B cell (primary cell): Measurements from ENCODE around the gene TMBIM4. TPM values are rescaled to one million over a fixed set of nuclear protein-coding genes. Genes with fewer than 3 reads are reported as not detected.

Experiments
- ATAC-seq: fragments of 200-7000 bp; cut with Tn5 transposase; one replicate; pipeline ENCODE4 v1.10.0; 2021; ENCODE audit warnings: low read depth, mild to moderate bottlenecking, moderate number of reproducible peaks, moderate library complexity
- CTCF ChIA-PET: fragments of 350-600 bp; sonication (Branson Sonifier 250); formaldehyde crosslinking; loops from one replicate; lab custom pipeline; 2021; ENCODE audit warnings: antibody characterized with exemption, inconsistent platforms; lab: Charles Lee
- POLR2A ChIA-PET: fragments of 350-600 bp; sonication (Branson Sonifier 250); formaldehyde crosslinking; loops from one replicate; lab custom pipeline; 2021; ENCODE audit warnings: antibody characterized with exemption; lab: Charles Lee
- DNase-seq: peaks from one replicate; pipeline ENCODE4 v3.0.0; 2013
- H2AFZ ChIP-seq: 2 replicates; pipeline ENCODE4 v1.6.1; 2012; ENCODE audit warnings: mild to moderate bottlenecking, low read depth, low read length; ENCODE audit not compliant: insufficient read depth, poor library complexity, severe bottlenecking
- H3K27ac ChIP-seq, 2 donors: 1 replicate in 1 of 2; 2 replicates in 1 of 2; pipeline ENCODE4 v1.5.1; 2012 to 2013; ENCODE audit warnings: low read length in 2 of 2, mild to moderate bottlenecking in 2 of 2, moderate library complexity in 1 of 2
- H3K27me3 ChIP-seq, 4 experiments: fragments of 200-600 bp in 1 of 4; sonication (generic) in 1 of 4; replicated peaks in 1 of 4; 1 replicate in 2 of 4; 2 replicates in 2 of 4; pipeline versions ENCODE4 v1.6.1 to v1.7.0; 2013 to 2016; ENCODE audit warnings: low read length in 3 of 4, mild to moderate bottlenecking in 2 of 4, mixed read lengths in 1 of 4, moderate library complexity in 1 of 4; ENCODE audit not compliant: insufficient read depth in 4 of 4, control insufficient read depth in 3 of 4; ENCODE audit errors: control extremely low read depth in 1 of 4
- H3K36me3 ChIP-seq, 2 experiments: replicated peaks in 1 of 2; 1 replicate in 1 of 2; 2 replicates in 1 of 2; pipeline versions ENCODE4 v1.6.1 to v1.7.1; 2013; ENCODE audit warnings: low read length in 1 of 2; ENCODE audit not compliant: insufficient read depth in 2 of 2, control insufficient read depth in 1 of 2; ENCODE audit errors: control extremely low read depth in 1 of 2, extremely low read depth in 1 of 2
- H3K4me1 ChIP-seq, 2 donors: fragments of 200-600 bp in 1 of 2; sonication (generic) in 1 of 2; 1 replicate in 1 of 2; 2 replicates in 1 of 2; pipeline versions ENCODE4 v1.5.1 to v1.6.1; 2013 to 2017; ENCODE audit warnings: low read length in 2 of 2; ENCODE audit not compliant: control insufficient read depth in 2 of 2, insufficient read depth in 2 of 2
- H3K4me2 ChIP-seq: replicated peaks from 2 replicates; pipeline ENCODE3; 2012; ENCODE audit warnings: mild to moderate bottlenecking, low read depth, low read length; ENCODE audit not compliant: poor library complexity, severe bottlenecking
- H3K4me3 ChIP-seq, 5 experiments: fragments of 200-600 bp in 1 of 5; sonication (generic) in 1 of 5; 1 replicate in 3 of 5; 2 replicates in 2 of 5; pipeline versions ENCODE4 v1.5.1 to v1.7.0; 2011 to 2016; ENCODE audit warnings: low read length in 4 of 5, mild to moderate bottlenecking in 4 of 5, low read depth in 2 of 5, control low read depth in 1 of 5, moderate library complexity in 1 of 5; ENCODE audit not compliant: insufficient read depth in 1 of 5; ENCODE audit errors: control extremely low read depth in 1 of 5, extremely low read depth in 1 of 5
- H3K79me2 ChIP-seq: fragments of 200-600 bp; sonication (generic); one replicate; pipeline ENCODE4 v1.6.0; 2016; ENCODE audit warnings: low read length; ENCODE audit not compliant: control insufficient read depth, insufficient read depth
- H3K9ac ChIP-seq: fragments of 200-600 bp; sonication (generic); 2 replicates; pipeline ENCODE4 v1.6.1; 2017; ENCODE audit warnings: mild to moderate bottlenecking, low read length, moderate library complexity
- H3K9me3 ChIP-seq, 3 donors: one replicate each; pipeline versions ENCODE4 v1.6.1 to v1.7.1; 2013; ENCODE audit warnings: low read length in 2 of 3; ENCODE audit not compliant: control insufficient read depth in 2 of 3, insufficient read depth in 1 of 3; ENCODE audit errors: control extremely low read depth in 1 of 3
- H4K20me1 ChIP-seq: 2 replicates; pipeline ENCODE4 v1.6.0; 2012; ENCODE audit warnings: mild to moderate bottlenecking, low read length; ENCODE audit not compliant: insufficient read depth, control insufficient read depth, poor library complexity, severe bottlenecking
- H3K27ac Mint-ChIP-seq: one replicate; pipeline ENCODE4 v1.8.0; 2021; ENCODE audit warnings: mixed read lengths
- H3K27me3 Mint-ChIP-seq: one replicate; pipeline ENCODE4 v1.8.0; 2021; ENCODE audit warnings: mixed read lengths
- H3K4me1 Mint-ChIP-seq: one replicate; pipeline ENCODE4 v1.8.0; 2021; ENCODE audit warnings: mixed read lengths
- H3K4me3 Mint-ChIP-seq: one replicate; pipeline ENCODE4 v1.8.0; 2021; ENCODE audit warnings: mixed read lengths
- H3K9me3 Mint-ChIP-seq: one replicate; pipeline ENCODE4 v1.8.0; 2022; ENCODE audit warnings: mixed read lengths; ENCODE audit not compliant: insufficient read depth
- CTCF ChIP-seq: fragments of 200-600 bp; IDR thresholded peaks from one replicate; pipeline ENCODE4 v1.8.0; 2022; ENCODE audit warnings: antibody characterized with exemption, mild to moderate bottlenecking
- EZH2 ChIP-seq: IDR thresholded peaks from 2 replicates; pipeline ENCODE4 v1.6.1; 2012; ENCODE audit warnings: borderline replicate concordance, low read depth, mild to moderate bottlenecking, moderate library complexity, low read length; ENCODE audit not compliant: insufficient read depth, poor library complexity, severe bottlenecking
- WGBS: methylation state at CpG from one replicate; pipeline ENCODE4 v1.1.5; 2013; ENCODE audit warnings: missing lambda C conversion rate; ENCODE audit not compliant: insufficient coverage; 5-methylcytosine and 5-hydroxymethylcytosine counted together
- intact Hi-C: fragments of 100-400 bp; cut with micrococcal nuclease; formaldehyde crosslinking; loops from one replicate; pipeline ENCODE4 v1.10.0; 2022
- polyA plus RNA-seq: library from polyadenylated mRNA; depleted of rRNA; stranded (reverse); fragments of >200 nt; gene quantifications from 2 replicates; pipeline ENCODE4 v1.2.3, GENCODE V29; 2012
- total RNA-seq, 2 donors: library from RNA; stranded (reverse); fragments of 120-200 nt in 1 of 2; gene quantifications; 1 replicate in 1 of 2; 2 replicates in 1 of 2; pipeline versions ENCODE4 v1.2.3 to v1.2.4, GENCODE V29; 2013 to 2022

TMBIM4 gene
- total and polyA plus RNA-seq, 2 donors (not counting 1 experiment from before 2014, with no cell fraction given): 85.1 to 88.1 TPM

- Histone ChIP-seq H2AFZ (no peak overlapping the region), H3K4me2 (no peak overlapping the region), H3K36me3 (peaks cover 0 to 7% of the 10 kb centered on the region in 2 experiments), H3K27me3 (no peaks in the 10 kb centered on the region), H4K20me1 (no peaks in the 10 kb centered on the region), H3K9me3 (no peaks in the 10 kb centered on the region), H3K27ac (no peak overlapping the region), H3K4me1 (no peaks in the 10 kb centered on the region), H3K4me3 (no peak overlapping the region), H3K79me2 (no peaks in the 10 kb centered on the region), H3K9ac (no peak overlapping the region)
- ATAC-seq (no peak), DNase-seq (no peak)
- intact Hi-C loops: no loop called here
- Mint-ChIP-seq H3K27ac (no peak overlapping the region), H3K4me1 (peaks cover 2% of the 10 kb centered on the region), H3K27me3 (no peaks in the 10 kb centered on the region), H3K9me3 (no peaks in the 10 kb centered on the region), H3K4me3 (no peak overlapping the region)
- ChIA-PET CTCF (interaction anchor here (0.6 to 1.2 kb wide), 4 partner anchors 11 to 1227 kb away, joined by 3 to 4 read pairs (median 4); no protein-coding TSS in a partner anchor), POLR2A (no interaction called here)
- no peak for TF ChIP-seq EZH2
- no peak for TF ChIP-seq CTCF
- WGBS: 100% methylated on average over 2 of the region's 9 CpGs
Measured at GRCh38 chr12:66118240-66118891, 51.4 kb downstream of the TMBIM4 start.

- Histone ChIP-seq H4K20me1 (no peaks in the 10 kb centered on the region), H2AFZ (no peak overlapping the region), H3K79me2 (no peaks in the 10 kb centered on the region), H3K4me3 (no peak overlapping the region), H3K9ac (no peak overlapping the region), H3K27ac (no peak overlapping the region), H3K36me3 (peaks cover 0 to 4% of the 10 kb centered on the region in 2 experiments), H3K4me2 (no peak overlapping the region), H3K4me1 (no peaks in the 10 kb centered on the region), H3K27me3 (no peaks in the 10 kb centered on the region), H3K9me3 (no peaks in the 10 kb centered on the region)
- Mint-ChIP-seq H3K4me3 (no peak overlapping the region), H3K4me1 (peaks cover 2% of the 10 kb centered on the region), H3K27ac (no peak overlapping the region), H3K27me3 (no peaks in the 10 kb centered on the region), H3K9me3 (no peaks in the 10 kb centered on the region)
- WGBS: no CpG with 5 or more reads among the region's 2 CpGs
- CTCF ChIA-PET: interaction anchor here (1.2 kb wide), 1 partner anchor 1226 kb away, joined by 4 read pairs; no protein-coding TSS in a partner anchor
- DNase-seq (no peak), ATAC-seq (no peak)
- no peak for TF ChIP-seq CTCF
- no peak for TF ChIP-seq EZH2
- intact Hi-C loops: no loop called here
- POLR2A ChIA-PET: no interaction called here
Measured at GRCh38 chr12:66117242-66117641, 52.6 kb downstream of the TMBIM4 start.
